GM18868 (cell line): ENCODE results near the gene HACE1.
"Not testable (repeated sequence)": the region's sequence is repeated elsewhere in the genome, so short reads cannot be mapped to it uniquely, and the experiment has no call there.

Source experiments
- ATAC-seq: cut with Tn5 transposase; IDR thresholded peaks from one replicate; pipeline ENCODE4 v1.9.1; 2021; ENCODE audit warnings: mild to moderate bottlenecking, moderate library complexity; ENCODE audit not compliant: unreplicated experiment

HACE1 gene

GRCh38 chr6:104750449-104750848 is 109.3 kb downstream of the HACE1 start:
- ATAC-seq: no peak

- ATAC-seq: not testable (repeated sequence)
These were observed 120.6 kb downstream of the HACE1 start for GRCh38 chr6:104739124-104739523.

GRCh38 chr6:104737567-104737966 is 122.2 kb downstream of the HACE1 start:
- not testable (repeated sequence) for ATAC-seq

GRCh38 chr6:104736545-104736944 is 123.2 kb downstream of the HACE1 start:
- ATAC-seq: no peak

GRCh38 chr6:104730450-104730849 is 129.3 kb downstream of the HACE1 start:
- ATAC-seq: no peak

- ATAC-seq: no peak
These were observed 130.3 kb downstream of the HACE1 start for GRCh38 chr6:104729433-104729832.

- no peak for ATAC-seq
These were observed 131.3 kb downstream of the HACE1 start for GRCh38 chr6:104728448-104728847.

- ATAC-seq: no peak
These were observed 141.0 kb downstream of the HACE1 start for GRCh38 chr6:104718672-104719071.

GRCh38 chr6:104716858-104717257 is 142.9 kb downstream of the HACE1 start:
- ATAC-seq: no peak

- no peak for ATAC-seq
These were observed 144.9 kb downstream of the HACE1 start for GRCh38 chr6:104714796-104715195.

GRCh38 chr6:104713982-104714381 is 145.7 kb downstream of the HACE1 start:
- no peak for ATAC-seq

- ATAC-seq: no peak
These were observed 148.3 kb downstream of the HACE1 start for GRCh38 chr6:104711371-104711770.

GRCh38 chr6:104710543-104711335 is 149.0 kb downstream of the HACE1 start:
- no peak for ATAC-seq

GRCh38 chr6:104705916-104706442 is 153.7 kb downstream of the HACE1 start:
- ATAC-seq: no peak

GRCh38 chr6:104705095-104705707 is 154.5 kb downstream of the HACE1 start:
- no peak for ATAC-seq

- no peak for ATAC-seq
These were observed 155.5 kb downstream of the HACE1 start for GRCh38 chr6:104704191-104704590.

- no peak for ATAC-seq
These were observed 157.4 kb downstream of the HACE1 start for GRCh38 chr6:104702126-104702841.

GRCh38 chr6:104700371-104701185 is 159.1 kb downstream of the HACE1 start:
- no peak for ATAC-seq

GRCh38 chr6:104699593-104700329 is 160.0 kb downstream of the HACE1 start:
- no peak for ATAC-seq

- no peak for ATAC-seq
These were observed 160.7 kb downstream of the HACE1 start for GRCh38 chr6:104698979-104699378.
